HL-60/S4 (cell line): ENCODE data around the gene SSU72.
"Not testable (repeated sequence)": the region's sequence is repeated elsewhere in the genome, so short reads cannot be mapped to it uniquely, and the experiment has no call there.

Experiments used
- in situ Hi-C: fragments of 300-500 bp; cut with MboI; formaldehyde crosslinking; loops from 2 replicates; pipeline ENCODE4 v1.14.3; 2022; ENCODE audit warnings: low sequenced_read_pairs

The SSU72 gene

GRCh38 chr1:1596493-1597274 is 22.0 kb upstream of the SSU72 start:
- in situ Hi-C loops, result no loop called here

- in situ Hi-C loops, result not testable (repeated sequence)
Observed at GRCh38 chr1:1595341-1595740, 20.7 kb upstream of the SSU72 start.

DNA sequence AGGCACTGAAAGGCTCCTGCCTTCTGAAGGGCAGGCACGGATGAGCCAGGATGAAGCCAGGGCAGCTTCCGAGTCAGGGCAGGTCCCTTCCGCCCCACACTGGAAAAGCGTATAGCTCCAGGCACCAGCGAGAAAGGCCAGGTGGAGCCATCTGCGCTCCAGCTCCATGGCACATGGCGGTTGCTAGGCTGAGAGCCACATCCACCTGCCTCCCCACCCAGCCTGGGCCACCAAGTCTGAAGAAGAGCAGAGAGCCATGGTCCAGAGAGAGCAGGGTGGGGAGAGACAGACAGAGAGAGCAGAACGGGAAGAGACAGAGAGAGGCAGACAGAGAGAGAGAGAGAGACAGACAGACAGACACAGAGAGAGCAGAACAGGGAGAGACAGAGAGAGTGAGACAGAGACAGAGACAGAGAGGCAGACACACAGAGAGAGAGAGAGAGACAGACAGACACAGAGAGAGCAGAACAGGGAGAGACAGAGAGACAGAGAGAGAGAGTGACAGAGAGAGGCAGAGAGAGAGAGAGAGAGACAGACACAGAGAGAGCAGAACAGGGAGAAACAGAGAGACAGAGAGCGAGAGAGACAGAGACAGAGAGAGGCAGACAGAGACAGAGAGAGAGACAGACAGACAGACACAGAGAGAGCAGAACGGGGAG is 20.1 kb upstream of the SSU72 start:
- in situ Hi-C loops, result no loop called here

DNA sequence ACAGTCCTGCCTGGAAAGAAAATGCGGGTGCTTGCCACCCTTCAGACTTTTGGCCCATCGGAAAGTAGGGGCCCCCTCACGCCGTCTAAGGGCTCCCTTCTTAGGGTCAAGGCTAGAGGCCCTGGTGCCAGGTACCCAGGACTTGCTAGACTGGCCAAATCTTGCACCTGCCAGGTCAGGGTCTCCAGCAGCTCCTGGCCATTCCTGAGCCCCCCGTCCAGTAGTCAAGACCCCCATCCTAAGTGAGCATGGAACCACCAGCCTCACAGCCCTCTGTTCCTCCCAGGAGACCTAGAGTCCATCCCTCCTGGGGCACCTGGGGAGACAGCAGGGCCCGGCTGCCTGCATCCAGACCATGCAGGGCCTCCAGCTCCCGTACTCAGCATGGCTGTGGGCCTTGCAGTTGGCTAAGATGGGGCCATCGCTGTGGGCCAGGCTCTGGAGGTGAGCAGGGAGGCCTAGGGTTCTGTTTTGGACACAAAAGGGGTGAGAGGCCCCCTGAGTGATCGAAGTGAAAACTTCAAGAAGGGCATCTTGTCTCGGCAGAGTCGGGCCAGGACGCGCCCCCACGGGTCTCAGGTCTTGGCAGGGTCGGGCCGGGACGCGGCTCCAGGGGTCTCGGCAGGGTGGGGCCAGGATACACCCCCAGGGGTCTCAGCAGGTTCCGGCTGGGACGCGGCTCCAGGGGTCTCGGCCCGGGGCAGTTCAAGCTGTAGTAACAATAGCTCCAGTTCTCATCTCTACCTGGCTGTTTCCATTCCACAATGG is 19.4 kb upstream of the SSU72 start:
- in situ Hi-C loops, result no loop called here

GRCh38 chr1:1591452-1591851 is 16.8 kb upstream of the SSU72 start:
- in situ Hi-C loops, result no loop called here

- in situ Hi-C loops, result no loop called here
Observed at GRCh38 chr1:1583347-1584010, 8.8 kb upstream of the SSU72 start.

DNA sequence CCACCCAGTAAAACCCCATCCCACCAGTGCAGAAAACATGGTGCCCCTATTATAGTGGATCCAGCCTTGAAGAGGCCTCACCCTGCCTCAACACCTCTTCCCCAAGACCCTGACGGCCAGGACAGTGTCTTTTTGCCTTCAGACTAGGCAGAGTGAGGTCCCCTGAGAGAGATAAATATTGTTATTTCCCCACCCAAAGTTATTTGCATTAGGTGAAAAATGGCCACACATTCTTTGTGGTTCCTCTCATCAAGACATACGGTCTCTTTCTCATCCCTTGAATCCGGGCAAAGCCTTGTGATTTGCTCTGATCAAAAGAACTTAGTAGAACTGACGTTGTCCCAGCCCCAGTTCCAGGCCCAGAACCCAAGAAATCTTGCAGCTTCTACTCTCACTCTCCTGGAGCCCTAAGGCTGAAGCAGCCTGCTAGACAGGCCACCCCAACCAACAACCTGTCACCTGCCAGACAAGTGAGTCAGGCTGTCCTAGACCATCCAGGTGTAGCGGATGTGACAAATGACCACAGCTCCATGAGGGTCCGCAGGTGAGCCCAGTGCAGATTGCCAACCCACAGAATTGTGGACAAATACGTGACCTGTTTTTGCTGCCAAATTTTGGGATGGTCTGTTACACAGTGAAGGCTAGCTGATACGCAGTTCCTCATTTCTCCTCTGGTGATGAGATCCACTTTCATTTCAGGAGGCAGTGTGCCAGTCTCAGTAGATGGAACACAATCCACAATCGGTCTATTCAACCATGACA is 8.1 kb upstream of the SSU72 start:
- in situ Hi-C loops, result no loop called here

GRCh38 chr1:1578371-1578940 is 3.8 kb upstream of the SSU72 start:
- in situ Hi-C loops, result no loop called here

- in situ Hi-C loops, result no loop called here
Observed at GRCh38 chr1:1577367-1578011, 2.8 kb upstream of the SSU72 start.

DNA sequence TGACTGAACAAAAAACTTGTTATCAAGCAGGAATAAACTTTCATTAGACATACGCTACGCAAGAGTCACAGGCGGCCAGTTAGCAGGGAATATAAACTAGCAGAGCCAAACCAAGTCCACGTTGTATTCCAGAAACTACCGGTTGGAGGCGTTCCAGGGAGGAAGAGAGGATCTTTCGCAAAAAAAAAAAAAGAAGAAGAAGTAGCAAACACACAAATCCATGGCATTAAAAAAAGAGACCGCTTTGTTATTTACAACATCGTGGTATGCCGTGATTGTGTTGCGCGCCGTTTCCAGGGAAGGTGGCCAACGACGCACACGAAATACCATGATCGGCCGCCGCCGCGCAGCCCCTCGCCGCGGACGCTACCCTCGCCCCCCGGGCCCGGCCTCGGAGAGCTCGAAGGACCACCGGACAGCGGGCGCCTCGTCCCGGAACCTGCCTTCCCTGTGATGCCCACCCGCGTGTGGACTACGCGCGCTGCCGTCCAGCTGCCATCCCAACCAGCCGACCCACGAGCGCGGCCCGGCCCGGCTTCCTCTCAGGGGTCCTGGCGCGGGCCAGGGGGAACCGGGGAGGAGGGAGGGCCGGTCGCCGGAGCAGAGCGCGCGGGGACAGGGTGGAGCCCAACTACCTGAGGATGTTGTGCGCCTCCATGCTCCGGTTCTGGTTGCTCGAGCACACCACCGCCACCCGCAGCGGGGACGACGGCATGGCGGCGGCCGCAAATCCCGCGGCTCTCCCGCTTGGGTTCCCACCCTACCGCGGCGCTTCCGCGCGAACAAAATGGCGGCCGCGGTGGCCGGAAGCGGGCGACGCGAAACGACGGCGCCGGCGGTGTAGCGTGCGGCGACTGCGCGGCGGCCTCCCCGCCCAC is 581 bp downstream of the SSU72 start:
- in situ Hi-C loops, result no loop called here

- in situ Hi-C loops, result no loop called here
Observed at GRCh38 chr1:1569341-1569740, 5.3 kb downstream of the SSU72 start.

DNA sequence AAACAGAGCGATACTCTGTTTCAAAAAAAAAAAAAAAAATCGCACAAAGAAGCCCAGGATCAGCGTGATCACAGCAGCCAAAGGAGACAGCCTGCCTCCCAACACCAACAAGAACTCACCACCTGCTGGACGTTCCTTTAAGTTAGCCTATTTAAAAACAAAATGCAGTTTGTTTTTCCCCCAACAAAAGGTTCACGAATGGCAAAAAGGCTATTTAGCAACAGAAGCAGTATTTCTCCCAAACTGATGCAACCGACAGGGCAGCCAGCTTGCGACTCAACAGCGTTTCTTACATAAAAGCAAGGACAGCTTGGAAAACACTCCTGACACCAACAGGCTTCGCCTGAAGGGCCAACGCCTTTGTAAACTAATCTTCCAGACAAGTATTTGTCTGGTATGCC is 6.8 kb downstream of the SSU72 start:
- in situ Hi-C loops, result no loop called here

- in situ Hi-C loops, result no loop called here
Observed at GRCh38 chr1:1567152-1567875, 7.3 kb downstream of the SSU72 start.

DNA sequence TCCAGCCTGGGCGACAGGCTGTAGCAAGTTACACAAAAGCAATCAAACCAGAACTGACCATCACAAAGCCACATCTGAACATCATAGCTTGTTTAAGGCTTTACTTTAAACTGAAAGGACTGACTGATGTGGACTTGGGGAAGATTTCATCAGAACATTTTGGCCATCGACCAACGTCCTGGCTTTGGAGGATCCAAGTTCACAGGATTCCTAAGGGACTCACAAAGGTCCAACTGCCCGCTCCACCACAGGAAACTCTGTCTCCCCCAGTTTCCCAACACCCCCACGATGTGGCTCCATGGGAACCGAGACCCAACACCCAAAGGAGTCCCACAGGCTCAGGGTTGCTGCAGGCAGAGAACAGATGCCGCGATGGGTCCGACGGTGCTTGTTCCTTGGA is 9.3 kb downstream of the SSU72 start:
- in situ Hi-C loops, result no loop called here

DNA sequence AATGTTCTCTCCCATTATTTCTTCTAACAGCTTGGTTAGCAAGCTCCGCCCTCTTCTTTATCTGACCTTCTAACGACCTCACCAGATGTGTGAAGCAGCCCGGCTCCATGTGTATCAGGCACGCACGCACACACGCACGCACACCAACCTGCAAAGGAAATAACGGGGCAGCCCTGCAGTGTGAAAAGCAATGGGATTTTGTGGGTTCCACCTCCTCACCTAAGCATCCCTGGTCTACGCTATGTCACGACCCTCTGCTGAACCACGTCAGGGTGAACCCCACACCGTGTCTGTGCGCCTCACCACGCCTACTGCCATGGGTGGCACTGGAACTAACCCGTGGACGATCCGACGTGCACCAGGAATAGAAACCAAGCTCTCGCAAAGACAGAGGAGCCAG is 10.4 kb downstream of the SSU72 start:
- in situ Hi-C loops, result no loop called here

DNA sequence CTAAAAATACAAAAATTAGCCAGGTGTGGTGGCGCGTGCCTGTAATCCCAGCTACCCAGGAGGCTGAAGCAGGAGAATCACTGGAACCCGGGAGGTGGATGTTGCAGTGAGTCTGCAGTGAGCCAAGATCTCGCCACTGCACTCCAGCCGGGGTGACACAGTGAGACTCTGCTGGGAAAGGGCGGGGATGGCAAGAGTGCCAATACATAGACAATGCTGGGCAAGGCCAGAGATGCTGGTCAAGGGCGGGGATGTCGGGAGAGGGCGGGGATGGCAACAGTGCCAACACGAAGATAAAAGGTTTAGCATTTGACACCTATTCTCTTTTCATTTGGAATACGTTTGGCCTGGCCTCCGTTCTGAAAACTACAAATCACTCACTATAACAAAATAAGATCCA is 11.0 kb downstream of the SSU72 start:
- in situ Hi-C loops, result no loop called here

DNA sequence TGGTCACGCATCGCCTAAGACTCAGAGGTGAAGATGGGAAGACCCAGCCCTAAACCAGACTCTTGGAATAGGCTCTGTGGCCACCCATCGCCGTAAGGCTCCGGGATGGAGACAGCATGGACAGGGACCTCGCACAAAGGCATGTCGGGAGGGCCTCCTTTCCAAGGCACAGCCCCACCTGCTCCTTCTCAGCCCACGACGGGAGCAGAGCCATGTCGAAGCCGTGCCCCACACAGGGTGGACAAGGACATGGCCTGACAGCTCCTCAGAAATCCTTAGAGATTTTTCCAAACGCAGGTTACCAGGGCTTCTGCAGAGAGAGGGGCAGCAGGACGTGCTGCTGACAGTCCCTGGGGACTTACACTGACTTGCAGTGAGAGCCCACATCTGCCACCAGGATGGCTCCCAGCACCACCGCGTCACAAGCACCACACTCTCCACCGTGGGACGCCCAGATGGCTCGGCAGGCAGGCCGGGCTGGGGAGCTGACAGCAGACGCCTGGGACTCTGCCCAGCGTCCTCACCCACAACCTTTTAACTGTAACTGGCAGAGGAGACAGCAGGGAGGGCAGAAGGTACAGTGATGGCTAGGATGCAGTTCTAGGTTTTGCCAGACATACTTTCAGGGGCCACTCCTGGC is 12.0 kb downstream of the SSU72 start:
- in situ Hi-C loops, result no loop called here
